Activated CD4-positive, alpha-beta T cell treated with anti-CD3 and anti-CD28 coated beads, Interleukin-2, amount 10 ng/mL, durations not matched to agents 7 days and 5 days (primary cell): ENCODE data around the gene GAGE10. TPM values are rescaled to one million over a fixed set of nuclear protein-coding genes. Genes with fewer than 3 reads are reported as not detected.
A peak's percentile ranks its signal among the peaks of the same experiment; 100 is the strongest.
"Not testable (repeated sequence)": the region's sequence is repeated elsewhere in the genome, so short reads cannot be mapped to it uniquely, and the experiment has no call there.

Experiments used
- CTCF ChIA-PET: fragments of 350-600 bp; sonication (Branson Sonifier 250); formaldehyde crosslinking; loops from one replicate; lab custom pipeline; 2021; ENCODE audit warnings: antibody characterized with exemption; lab: Charles Lee
- POLR2A ChIA-PET: fragments of 350-600 bp; sonication (Branson Sonifier 250); formaldehyde crosslinking; loops from one replicate; lab custom pipeline; 2021; ENCODE audit warnings: antibody characterized with exemption; lab: Charles Lee
- DNase-seq: peaks from one replicate; pipeline ENCODE4 v3.0.0-alpha.2; 2020
- H3K27ac Mint-ChIP-seq: one replicate; pipeline ENCODE4 v1.8.0; 2021; ENCODE audit warnings: mild to moderate bottlenecking, moderate library complexity, mixed read lengths
- H3K27me3 Mint-ChIP-seq: one replicate; pipeline ENCODE4 v1.8.0; 2021; ENCODE audit warnings: mixed read lengths
- H3K36me3 Mint-ChIP-seq: one replicate; pipeline ENCODE4 v1.8.0; 2021; ENCODE audit warnings: low read depth, mixed read lengths
- H3K4me1 Mint-ChIP-seq: one replicate; pipeline ENCODE4 v1.8.0; 2021; ENCODE audit warnings: mixed read lengths
- H3K4me3 Mint-ChIP-seq: one replicate; pipeline ENCODE4 v1.8.0; 2021; ENCODE audit warnings: mild to moderate bottlenecking, moderate library complexity, mixed read lengths
- H3K9me3 Mint-ChIP-seq: one replicate; pipeline ENCODE4 v1.8.0; 2021; ENCODE audit warnings: mixed read lengths
- total RNA-seq, 2 experiments: library from RNA; stranded (reverse); gene quantifications; one replicate each; pipeline ENCODE4 v1.2.3, GENCODE V29; 2021

GAGE10 gene
- total RNA-seq, 2 experiments from 2014 or later: not detected

- peaks cover 3% of the 10 kb centered on the region for H3K9me3 Mint-ChIP-seq
- H3K4me1 Mint-ChIP-seq: peaks cover 47% of the 10 kb centered on the region
- no peak for DNase-seq
- no peak overlapping the region for H3K4me3 Mint-ChIP-seq
- H3K27ac Mint-ChIP-seq: peak overlapping the region; percentile 41
- CTCF ChIA-PET: no interaction called here
- no peaks in the 10 kb centered on the region for H3K27me3 Mint-ChIP-seq
- peaks cover 35% of the 10 kb centered on the region for H3K36me3 Mint-ChIP-seq
- POLR2A ChIA-PET: no interaction called here
These were observed 20.8 kb upstream of the GAGE10 start for GRCh38 chrX:49282647-49283011.

GRCh38 chrX:49284212-49284611 lies 19.2 kb upstream of the GAGE10 start:
- Mint-ChIP-seq H3K9me3 (peaks cover 4% of the 10 kb centered on the region), H3K4me1 (peaks cover 45% of the 10 kb centered on the region), H3K4me3 (no peak overlapping the region), H3K36me3 (peaks cover 30% of the 10 kb centered on the region), H3K27ac (no peak overlapping the region), H3K27me3 (no peaks in the 10 kb centered on the region)
- ChIA-PET POLR2A (no interaction called here), CTCF (no interaction called here)
- DNase-seq: no peak

- Mint-ChIP-seq H3K27me3 (no peaks in the 10 kb centered on the region), H3K9me3 (peaks cover 4% of the 10 kb centered on the region), H3K4me1 (peaks cover 37% of the 10 kb centered on the region), H3K36me3 (peaks cover 23% of the 10 kb centered on the region), H3K27ac (no peak overlapping the region), H3K4me3 (no peak overlapping the region)
- ChIA-PET CTCF (no interaction called here), POLR2A (no interaction called here)
- DNase-seq: no peak
These were observed 17.3 kb upstream of the GAGE10 start for GRCh38 chrX:49286136-49286535.

GRCh38 chrX:49286581-49286980 lies 16.9 kb upstream of the GAGE10 start:
- Mint-ChIP-seq H3K4me3 (no peak overlapping the region), H3K27me3 (no peaks in the 10 kb centered on the region), H3K36me3 (peaks cover 21% of the 10 kb centered on the region), H3K27ac (no peak overlapping the region), H3K4me1 (peaks cover 37% of the 10 kb centered on the region), H3K9me3 (peaks cover 4% of the 10 kb centered on the region)
- DNase-seq: no peak
- POLR2A ChIA-PET: interaction anchor here (0.6 kb wide), 1 partner anchor 12 kb away, joined by 3 read pairs; no protein-coding TSS in a partner anchor
- CTCF ChIA-PET: no interaction called here

- CTCF ChIA-PET: interaction anchor here (0.6 to 1.3 kb wide), 3 partner anchors 12 to 192 kb away, joined by 3 to 5 read pairs (median 3); no protein-coding TSS in a partner anchor
- DNase-seq: no peak
- peak overlapping the region; percentile 16 for H3K27ac Mint-ChIP-seq
- H3K9me3 Mint-ChIP-seq: peaks cover 4% of the 10 kb centered on the region
- POLR2A ChIA-PET: no interaction called here
- no peak overlapping the region for H3K4me3 Mint-ChIP-seq
- H3K4me1 Mint-ChIP-seq: peaks cover 35% of the 10 kb centered on the region
- H3K36me3 Mint-ChIP-seq: peaks cover 15% of the 10 kb centered on the region
- no peaks in the 10 kb centered on the region for H3K27me3 Mint-ChIP-seq
These were observed 15.8 kb upstream of the GAGE10 start for GRCh38 chrX:49287665-49288064.

GRCh38 chrX:49290215-49290614 lies 13.2 kb upstream of the GAGE10 start:
- peaks cover 33% of the 10 kb centered on the region for H3K4me1 Mint-ChIP-seq
- peaks cover 4% of the 10 kb centered on the region for H3K9me3 Mint-ChIP-seq
- no peaks in the 10 kb centered on the region for H3K27me3 Mint-ChIP-seq
- no peak overlapping the region for H3K4me3 Mint-ChIP-seq
- H3K36me3 Mint-ChIP-seq: peaks cover 11% of the 10 kb centered on the region
- ChIA-PET CTCF (no interaction called here), POLR2A (no interaction called here)
- no peak for DNase-seq
- no peak overlapping the region for H3K27ac Mint-ChIP-seq

- POLR2A ChIA-PET: no interaction called here
- H3K4me3 Mint-ChIP-seq: no peak overlapping the region
- H3K9me3 Mint-ChIP-seq: peaks cover 4% of the 10 kb centered on the region
- CTCF ChIA-PET: interaction anchor here (0.6 to 2.0 kb wide), 5 partner anchors 11 to 459 kb away, joined by 3 to 10 read pairs (median 3); no protein-coding TSS in a partner anchor
- H3K4me1 Mint-ChIP-seq: peaks cover 35% of the 10 kb centered on the region
- DNase-seq: peak; percentile 76
- peak overlapping the region; percentile 81 for H3K27ac Mint-ChIP-seq
- H3K36me3 Mint-ChIP-seq: peaks cover 9% of the 10 kb centered on the region
- H3K27me3 Mint-ChIP-seq: no peaks in the 10 kb centered on the region
These were observed 11.7 kb upstream of the GAGE10 start for GRCh38 chrX:49291615-49292337.

GRCh38 chrX:49292400-49293362 lies 10.8 kb upstream of the GAGE10 start:
- Mint-ChIP-seq H3K4me3 (no peak overlapping the region), H3K27ac (no peak overlapping the region), H3K36me3 (peaks cover 5% of the 10 kb centered on the region), H3K4me1 (peaks cover 27% of the 10 kb centered on the region), H3K9me3 (peaks cover under 1% of the 10 kb centered on the region), H3K27me3 (no peaks in the 10 kb centered on the region)
- DNase-seq: no peak
- CTCF ChIA-PET: interaction anchor here (1.3 to 2.0 kb wide), 3 partner anchors 12 to 19 kb away, joined by 3 to 10 read pairs (median 3); no protein-coding TSS in a partner anchor
- POLR2A ChIA-PET: no interaction called here

- H3K27ac Mint-ChIP-seq, CTCF ChIA-PET, H3K36me3 Mint-ChIP-seq, H3K4me3 Mint-ChIP-seq, H3K9me3 Mint-ChIP-seq, H3K27me3 Mint-ChIP-seq, DNase-seq, H3K4me1 Mint-ChIP-seq, POLR2A ChIA-PET: not testable (repeated sequence)
These were observed 4.2 kb upstream of the GAGE10 start for GRCh38 chrX:49299293-49299692.

- H3K27me3 Mint-ChIP-seq: no peaks in the 10 kb centered on the region
- no peak for DNase-seq
- CTCF ChIA-PET: no interaction called here
- no peak overlapping the region for H3K27ac Mint-ChIP-seq
- no peaks in the 10 kb centered on the region for H3K9me3 Mint-ChIP-seq
- H3K4me3 Mint-ChIP-seq: no peak overlapping the region
- POLR2A ChIA-PET: no interaction called here
- H3K4me1 Mint-ChIP-seq: peaks cover 2% of the 10 kb centered on the region
- no peaks in the 10 kb centered on the region for H3K36me3 Mint-ChIP-seq
These were observed 2.7 kb upstream of the GAGE10 start for GRCh38 chrX:49300703-49301102.

GRCh38 chrX:49307775-49308174 lies 4.3 kb downstream of the GAGE10 start:
- H3K36me3 Mint-ChIP-seq, H3K27me3 Mint-ChIP-seq, DNase-seq, POLR2A ChIA-PET, H3K4me3 Mint-ChIP-seq, CTCF ChIA-PET, H3K9me3 Mint-ChIP-seq: not testable (repeated sequence)
- Mint-ChIP-seq H3K27ac (peak overlapping the region; percentile 57), H3K4me1 (peaks cover 25% of the 10 kb centered on the region)

- POLR2A ChIA-PET: no interaction called here
- Mint-ChIP-seq H3K4me1 (peaks cover 25% of the 10 kb centered on the region), H3K36me3 (no peaks in the 10 kb centered on the region), H3K27me3 (no peaks in the 10 kb centered on the region), H3K27ac (peak overlapping the region; percentile 95), H3K9me3 (no peaks in the 10 kb centered on the region), H3K4me3 (peak overlapping the region; percentile 70)
- peak; percentile 50 for DNase-seq
- CTCF ChIA-PET: no interaction called here
These were observed 5.3 kb downstream of the GAGE10 start for GRCh38 chrX:49308604-49309269.
